Activated T-cell treated with anti-CD3 and anti-CD28 coated beads, Interleukin-2, amount 50 U/mL, for 72 hours (primary cell): ENCODE results near the gene PTGS2. TPM values are rescaled to one million over a fixed set of nuclear protein-coding genes. Genes with fewer than 3 reads are reported as not detected.
"Not testable (repeated sequence)": the region's sequence is repeated elsewhere in the genome, so short reads cannot be mapped to it uniquely, and the experiment has no call there.

Experiments used
- ATAC-seq, 2 donors: fragments of 150-1000 bp; cut with Tn5 transposase; replicated peaks in 1 of 2; 2 replicates each; pipeline ENCODE4 v1.10.0; 2021; ENCODE audit warnings: moderate library complexity in 2 of 2, mild to moderate bottlenecking in 1 of 2
- DNase-seq, 2 donors: peaks; one replicate each; pipeline ENCODE4 v3.0.0; 2021 to 2022; ENCODE audit warnings: mixed read lengths in 1 of 2
- H3K27ac Mint-ChIP-seq: one replicate; pipeline ENCODE4 v1.8.0; 2022; ENCODE audit warnings: mild to moderate bottlenecking, moderate library complexity, mixed read lengths
- H3K27me3 Mint-ChIP-seq: one replicate; pipeline ENCODE4 v1.8.0; 2022; ENCODE audit warnings: low read depth, mixed read lengths
- H3K36me3 Mint-ChIP-seq, 2 donors: one replicate each; pipeline ENCODE4 v1.8.0; 2022; ENCODE audit warnings: mixed read lengths in 2 of 2, mild to moderate bottlenecking in 1 of 2; ENCODE audit not compliant: insufficient read depth in 2 of 2
- H3K4me1 Mint-ChIP-seq: one replicate; pipeline ENCODE4 v1.8.0; 2022; ENCODE audit warnings: low read depth, mixed read lengths
- H3K4me3 Mint-ChIP-seq, 2 donors: one replicate each; pipeline ENCODE4 v1.8.0; 2022; ENCODE audit warnings: mild to moderate bottlenecking in 2 of 2, mixed read lengths in 2 of 2, moderate library complexity in 2 of 2
- H3K9me3 Mint-ChIP-seq, 2 donors: one replicate each; pipeline ENCODE4 v1.8.0; 2022; ENCODE audit warnings: mixed read lengths in 2 of 2
- total RNA-seq, 2 donors: library from RNA; stranded (reverse); gene quantifications; one replicate each; pipeline ENCODE4 v1.2.3, GENCODE V29; 2022

PTGS2 gene
- total RNA-seq, 2 donors from 2014 or later: 10.9 to 32.4 TPM

DNA sequence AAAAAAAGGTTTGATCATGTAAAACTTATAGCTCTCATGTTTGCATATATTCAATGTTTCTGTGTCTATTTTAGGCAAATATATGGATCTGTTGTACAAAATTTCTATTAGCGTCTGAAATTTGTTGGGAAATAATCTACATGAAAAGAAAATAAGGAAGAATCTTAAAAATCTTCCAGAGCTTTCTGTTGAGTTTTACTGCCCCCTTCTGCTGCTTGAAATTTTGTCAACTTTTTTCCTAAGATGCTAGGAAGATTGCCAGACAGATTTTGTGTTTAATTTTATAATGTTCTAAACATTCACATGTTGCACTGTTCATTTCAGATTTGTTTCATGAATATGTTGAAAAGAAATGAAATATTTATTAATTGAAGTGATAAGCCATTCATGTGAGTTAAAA lies 2.5 kb upstream of the PTGS2 start:
- peaks cover 2% of the 10 kb centered on the region in 2 donors for H3K36me3 Mint-ChIP-seq
- peaks cover 0 to 2% of the 10 kb centered on the region in 2 donors for H3K9me3 Mint-ChIP-seq
- no peak overlapping the region for H3K4me3 Mint-ChIP-seq
- no peak overlapping the region for H3K27ac Mint-ChIP-seq
- DNase-seq: no peak
- no peak for ATAC-seq
- H3K4me1 Mint-ChIP-seq: peaks cover 22% of the 10 kb centered on the region
- peaks cover 74% of the 10 kb centered on the region for H3K27me3 Mint-ChIP-seq

DNA sequence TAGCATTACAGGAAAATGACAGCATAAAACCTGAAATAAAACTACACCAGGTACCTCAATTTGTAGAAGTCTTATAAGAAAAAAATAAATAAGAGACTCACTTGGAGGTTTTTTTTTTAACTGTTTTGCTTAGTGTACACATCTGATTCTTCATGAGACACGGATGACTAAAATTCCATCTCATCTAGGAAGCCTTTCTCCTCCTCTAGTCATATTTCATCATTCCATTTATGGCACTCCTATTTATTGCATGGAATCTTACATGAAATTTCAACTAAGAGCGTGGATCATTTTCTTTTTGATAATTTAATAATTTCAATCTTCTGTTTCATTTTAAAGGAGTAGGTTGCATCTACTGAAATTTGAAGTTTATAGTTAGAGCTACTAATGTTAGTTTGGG lies 1.6 kb upstream of the PTGS2 start:
- DNase-seq: no peak
- ATAC-seq: no peak
- Mint-ChIP-seq H3K36me3 (peaks cover 2% of the 10 kb centered on the region in 2 donors), H3K27ac (no peak overlapping the region), H3K4me3 (peak overlapping the region in 1 of 2 donors; percentile 11), H3K4me1 (peaks cover 22% of the 10 kb centered on the region), H3K9me3 (no peaks in the 10 kb centered on the region), H3K27me3 (peaks cover 69% of the 10 kb centered on the region)

DNA sequence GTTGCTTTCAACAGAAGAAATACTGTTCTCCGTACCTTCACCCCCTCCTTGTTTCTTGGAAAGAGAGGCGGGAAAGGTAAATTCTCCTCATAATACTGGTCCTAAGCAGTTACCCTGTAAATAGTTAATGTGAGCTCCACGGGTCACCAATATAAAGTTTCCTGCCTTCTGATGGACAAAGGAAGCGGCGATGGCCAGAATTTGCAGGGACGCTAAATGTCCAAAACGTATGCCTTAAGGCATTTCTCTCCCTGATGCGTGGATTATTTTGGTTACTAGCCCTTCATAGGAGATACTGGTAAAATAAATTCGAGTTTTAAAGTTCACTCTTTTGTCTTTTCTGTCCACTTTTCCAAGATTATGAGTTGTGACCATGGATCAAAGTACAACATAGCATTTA lies 898 bp upstream of the PTGS2 start:
- peak overlapping the region; percentile 27 for H3K27ac Mint-ChIP-seq
- H3K36me3 Mint-ChIP-seq: peaks cover 2% of the 10 kb centered on the region in 2 donors
- peaks cover 22% of the 10 kb centered on the region for H3K4me1 Mint-ChIP-seq
- peak overlapping the region; percentile 85 to 92 for H3K4me3 Mint-ChIP-seq
- peaks cover 69% of the 10 kb centered on the region for H3K27me3 Mint-ChIP-seq
- no peak for ATAC-seq
- no peak for DNase-seq
- H3K9me3 Mint-ChIP-seq: no peaks in the 10 kb centered on the region

DNA sequence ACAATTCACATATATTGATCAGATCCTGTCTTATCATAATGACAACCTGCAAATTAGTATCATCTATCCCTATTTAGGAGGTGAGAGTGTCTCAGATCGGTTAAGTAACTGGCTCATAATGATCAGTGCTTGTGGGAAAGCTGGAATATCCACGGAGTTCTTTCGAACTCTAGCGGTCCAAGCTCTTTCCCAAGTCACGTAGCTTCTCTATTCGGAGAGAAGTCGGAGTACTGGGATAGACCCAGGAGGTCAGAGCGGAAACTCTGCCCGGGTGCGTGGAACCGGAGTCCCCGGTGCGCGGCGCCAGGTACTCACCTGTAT lies 339 bp downstream of the PTGS2 start:
- DNase-seq (no peak), ATAC-seq (no peak)
- no peaks in the 10 kb centered on the region for H3K9me3 Mint-ChIP-seq
- peak overlapping the region; percentile 85 to 92 for H3K4me3 Mint-ChIP-seq
- H3K27ac Mint-ChIP-seq: peak overlapping the region; percentile 68
- H3K4me1 Mint-ChIP-seq: peaks cover 22% of the 10 kb centered on the region
- H3K36me3 Mint-ChIP-seq: peaks cover 0 to 2% of the 10 kb centered on the region in 2 donors
- peaks cover 66% of the 10 kb centered on the region for H3K27me3 Mint-ChIP-seq

DNA sequence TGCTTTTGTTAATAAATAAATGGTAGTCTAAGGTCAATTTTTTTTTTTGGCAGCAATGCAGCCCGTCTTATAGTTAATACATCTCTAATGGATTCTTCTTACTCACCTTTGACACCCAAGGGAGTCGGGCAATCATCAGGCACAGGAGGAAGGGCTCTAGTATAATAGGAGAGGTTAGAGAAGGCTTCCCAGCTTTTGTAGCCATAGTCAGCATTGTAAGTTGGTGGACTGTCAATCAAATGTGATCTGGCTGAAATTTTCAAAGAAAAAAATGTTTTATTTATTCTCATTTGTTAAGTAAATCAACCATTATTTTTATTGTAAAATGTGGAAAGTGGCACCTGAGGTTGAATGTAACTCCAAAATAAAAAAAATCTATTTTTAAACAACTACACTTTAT lies 2.1 kb downstream of the PTGS2 start:
- peaks cover 52% of the 10 kb centered on the region for H3K27me3 Mint-ChIP-seq
- ATAC-seq: no peak

DNA sequence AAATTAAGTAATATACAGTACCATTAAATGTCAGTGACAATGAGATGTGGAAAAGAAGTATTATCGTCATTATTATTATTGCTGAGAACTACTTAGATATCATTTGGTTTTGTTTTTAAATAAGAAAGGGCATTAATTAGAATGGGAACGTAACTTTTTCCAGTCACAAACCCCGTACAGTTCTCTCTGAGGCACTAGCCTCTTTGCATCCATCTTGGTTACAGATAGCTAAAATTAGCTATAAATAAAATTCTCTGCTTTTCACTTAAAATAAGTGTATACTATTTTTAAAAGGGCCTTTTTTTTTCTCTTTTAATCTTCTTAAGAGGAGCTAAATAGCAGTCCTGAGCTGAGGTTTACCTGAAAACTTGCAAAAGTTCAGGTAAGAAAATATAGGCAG lies 7.6 kb downstream of the PTGS2 start:
- Mint-ChIP-seq H3K27ac (no peak overlapping the region), H3K9me3 (peaks cover 0 to 7% of the 10 kb centered on the region in 2 donors), H3K36me3 (no peaks in the 10 kb centered on the region), H3K27me3 (peaks cover 19% of the 10 kb centered on the region), H3K4me1 (no peaks in the 10 kb centered on the region), H3K4me3 (no peak overlapping the region)
- no peak for ATAC-seq
- DNase-seq: no peak

More for the DNA sequence above, 2.1 kb downstream of the PTGS2 start:
- no peaks in the 10 kb centered on the region for H3K9me3 Mint-ChIP-seq
- no peak overlapping the region for H3K27ac Mint-ChIP-seq
- H3K36me3 Mint-ChIP-seq: peaks cover 0 to 2% of the 10 kb centered on the region in 2 donors
- H3K4me1 Mint-ChIP-seq: peaks cover 17% of the 10 kb centered on the region
- H3K4me3 Mint-ChIP-seq: peak overlapping the region in 1 of 2 donors; percentile 21
- DNase-seq: no peak

DNA sequence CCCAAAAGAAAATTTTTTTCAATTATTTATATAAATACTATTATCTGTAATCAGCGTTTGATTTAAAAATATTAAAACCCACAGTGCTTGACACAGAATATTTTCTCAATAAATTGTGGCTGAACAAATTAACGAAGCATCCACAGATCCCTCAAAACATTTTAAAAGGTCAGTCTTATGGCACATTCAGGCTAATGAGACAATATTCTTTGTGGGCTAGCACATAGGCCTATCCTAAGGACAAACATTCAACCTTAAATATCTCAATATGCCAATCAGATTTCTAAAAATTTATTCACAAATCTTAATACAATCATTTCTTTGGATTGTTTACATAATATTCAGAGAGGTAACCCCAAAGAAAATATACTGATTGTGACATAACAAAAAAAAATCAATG lies 8.1 kb downstream of the PTGS2 start:
- H3K4me3 Mint-ChIP-seq: no peak overlapping the region
- peaks cover 0 to 7% of the 10 kb centered on the region in 2 donors for H3K9me3 Mint-ChIP-seq
- ATAC-seq (no peak), DNase-seq (no peak)
- no peaks in the 10 kb centered on the region for H3K36me3 Mint-ChIP-seq
- H3K4me1 Mint-ChIP-seq: no peaks in the 10 kb centered on the region
- no peak overlapping the region for H3K27ac Mint-ChIP-seq
- H3K27me3 Mint-ChIP-seq: peaks cover 20% of the 10 kb centered on the region

DNA sequence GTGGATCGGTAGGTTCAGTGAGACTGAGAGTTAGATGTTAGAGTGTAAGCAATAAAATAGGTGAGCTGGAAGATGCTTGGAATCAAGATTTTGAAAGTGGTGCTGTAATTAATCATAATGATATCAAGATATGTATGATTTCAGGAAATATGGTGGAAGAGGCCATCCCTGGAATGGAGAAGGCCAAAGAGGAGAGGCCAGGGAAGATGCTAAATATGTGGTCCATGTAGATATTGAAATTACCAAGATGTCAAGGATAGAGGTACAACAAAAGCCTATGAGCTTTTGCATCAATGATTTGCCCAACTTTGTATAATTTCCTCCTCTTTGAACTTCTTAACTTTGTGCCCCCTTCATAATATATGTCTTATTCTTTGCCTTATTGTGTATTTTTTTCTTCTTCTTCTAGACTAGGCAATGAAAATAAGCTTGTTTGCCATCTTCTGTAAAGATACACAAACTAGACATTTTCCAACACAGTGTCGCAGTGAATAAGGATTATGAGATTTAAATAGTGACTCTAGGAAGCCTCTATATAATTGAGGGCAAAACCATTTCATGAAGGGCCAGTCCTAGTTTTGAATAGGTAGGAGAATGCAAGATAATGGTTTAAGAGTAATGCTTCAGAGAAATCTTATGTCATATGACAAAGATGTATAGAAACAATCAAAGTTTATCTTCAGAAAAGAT lies 8.9 kb downstream of the PTGS2 start:
- Mint-ChIP-seq H3K36me3 (no peaks in the 10 kb centered on the region), H3K9me3 (peaks cover 0 to 7% of the 10 kb centered on the region in 2 donors), H3K4me3 (no peak overlapping the region), H3K27me3 (peaks cover 20% of the 10 kb centered on the region), H3K4me1 (no peaks in the 10 kb centered on the region), H3K27ac (no peak overlapping the region)
- ATAC-seq (no peak), DNase-seq (no peak)

DNA sequence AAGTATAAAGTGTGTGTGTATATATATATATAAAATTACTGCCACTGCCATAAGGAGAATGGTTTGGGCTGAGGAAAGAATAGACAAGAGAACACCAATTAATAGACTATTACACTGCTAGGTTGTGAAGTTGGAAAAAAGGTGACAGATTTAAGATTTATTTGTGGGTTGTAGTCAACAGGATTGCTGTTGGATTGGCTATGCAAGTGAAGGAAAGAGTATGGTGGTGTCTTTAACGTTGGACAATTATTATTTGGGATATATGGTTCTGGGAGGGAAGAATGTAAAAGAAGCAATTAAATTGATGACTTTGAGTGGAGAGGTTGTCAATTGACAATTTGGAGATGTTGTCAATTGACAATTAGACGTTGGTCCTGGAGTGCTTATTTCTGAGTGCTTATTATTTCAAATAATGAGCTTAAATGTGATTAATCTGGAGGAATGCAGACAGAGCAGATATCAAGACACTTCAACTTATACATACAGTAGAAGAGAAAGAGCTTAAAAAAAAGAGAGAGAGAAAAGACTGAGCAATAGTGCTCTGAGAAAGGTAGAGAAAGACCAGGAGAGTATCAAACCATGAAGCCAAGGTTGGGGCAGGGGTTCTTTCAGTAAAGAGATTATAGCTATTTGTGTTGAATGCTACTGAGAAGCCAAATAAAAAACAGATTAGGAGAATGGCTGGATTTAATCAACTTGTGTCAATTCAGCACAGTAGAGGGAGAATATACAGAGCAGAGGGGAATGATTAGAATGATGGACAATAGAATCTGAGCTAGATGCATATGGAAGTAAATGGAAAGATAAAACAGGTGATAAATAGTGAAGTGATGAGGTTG lies 9.7 kb downstream of the PTGS2 start:
- ATAC-seq (no peak), DNase-seq (no peak)
- no peak overlapping the region for H3K4me3 Mint-ChIP-seq
- H3K27ac Mint-ChIP-seq: no peak overlapping the region
- no peaks in the 10 kb centered on the region for H3K36me3 Mint-ChIP-seq
- peaks cover 20% of the 10 kb centered on the region for H3K27me3 Mint-ChIP-seq
- no peaks in the 10 kb centered on the region for H3K4me1 Mint-ChIP-seq
- peaks cover 0 to 7% of the 10 kb centered on the region in 2 donors for H3K9me3 Mint-ChIP-seq

DNA sequence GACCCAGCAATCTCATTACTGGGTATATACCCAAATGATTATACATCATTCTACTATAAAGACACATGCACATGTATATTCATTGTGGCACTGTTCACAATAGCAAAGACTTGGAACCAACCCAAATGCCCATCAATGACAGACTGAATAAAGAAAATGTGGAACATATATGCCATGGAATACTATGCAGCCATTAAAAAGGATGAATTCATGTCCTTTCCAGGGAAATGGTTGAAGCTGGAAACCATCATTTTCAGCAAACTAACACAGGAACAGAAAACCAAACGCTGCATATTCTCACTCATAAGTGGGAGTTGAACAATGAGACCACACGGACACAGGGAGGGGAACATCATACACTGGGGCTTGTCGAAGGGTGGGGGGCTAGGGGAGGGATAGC lies 10.4 kb downstream of the PTGS2 start:
- H3K27ac Mint-ChIP-seq, ATAC-seq, H3K4me3 Mint-ChIP-seq, H3K36me3 Mint-ChIP-seq, H3K9me3 Mint-ChIP-seq, DNase-seq, H3K4me1 Mint-ChIP-seq: not testable (repeated sequence)
- peaks cover 20% of the 10 kb centered on the region for H3K27me3 Mint-ChIP-seq

DNA sequence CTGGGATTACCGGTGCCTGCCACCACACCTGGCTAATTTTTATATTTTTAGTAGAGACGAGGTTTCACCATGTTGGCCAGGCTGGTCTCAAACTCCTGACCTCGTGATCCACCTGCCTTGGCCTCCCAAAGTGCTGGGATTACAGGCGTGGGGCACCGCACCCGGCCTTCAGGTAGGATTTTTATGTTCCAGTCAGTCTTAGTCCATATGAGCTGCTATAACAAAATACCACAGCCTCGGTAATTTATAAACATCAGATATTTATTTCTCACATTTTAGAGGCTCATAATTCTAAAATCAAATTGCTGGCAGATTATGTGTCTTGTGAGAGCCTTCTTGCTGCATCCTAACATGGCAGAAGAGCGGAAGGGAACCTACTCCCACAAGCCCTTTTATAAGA lies 16.0 kb downstream of the PTGS2 start:
- peaks cover 21% of the 10 kb centered on the region for H3K27me3 Mint-ChIP-seq
- not testable (repeated sequence) for H3K9me3 Mint-ChIP-seq, H3K27ac Mint-ChIP-seq, H3K36me3 Mint-ChIP-seq, H3K4me1 Mint-ChIP-seq, DNase-seq, H3K4me3 Mint-ChIP-seq, ATAC-seq

DNA sequence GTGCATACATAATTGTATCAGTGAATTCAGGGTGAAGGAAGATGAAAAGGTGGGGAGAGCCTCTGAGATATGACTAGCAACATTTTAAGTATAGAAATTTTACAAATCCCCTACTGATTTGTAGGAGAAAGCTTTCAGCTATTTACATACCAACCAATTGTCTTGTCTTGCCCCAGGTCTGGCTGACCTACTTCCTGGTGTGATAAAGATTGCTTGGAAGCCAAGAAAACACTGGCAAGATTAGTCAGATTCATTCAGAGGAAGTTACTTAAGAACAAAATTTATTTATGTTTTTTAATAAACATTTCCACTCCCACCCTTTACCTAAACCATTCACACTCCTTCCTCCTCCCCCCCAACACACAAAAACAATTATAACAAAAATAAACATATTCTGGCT lies 17.5 kb downstream of the PTGS2 start:
- H3K4me1 Mint-ChIP-seq: no peaks in the 10 kb centered on the region
- DNase-seq (no peak), ATAC-seq (no peak)
- H3K9me3 Mint-ChIP-seq: peaks cover 2 to 4% of the 10 kb centered on the region in 2 donors
- H3K27me3 Mint-ChIP-seq: peaks cover 8% of the 10 kb centered on the region
- H3K36me3 Mint-ChIP-seq: peaks cover 0 to 3% of the 10 kb centered on the region in 2 donors
- H3K4me3 Mint-ChIP-seq: no peak overlapping the region
- H3K27ac Mint-ChIP-seq: no peak overlapping the region

DNA sequence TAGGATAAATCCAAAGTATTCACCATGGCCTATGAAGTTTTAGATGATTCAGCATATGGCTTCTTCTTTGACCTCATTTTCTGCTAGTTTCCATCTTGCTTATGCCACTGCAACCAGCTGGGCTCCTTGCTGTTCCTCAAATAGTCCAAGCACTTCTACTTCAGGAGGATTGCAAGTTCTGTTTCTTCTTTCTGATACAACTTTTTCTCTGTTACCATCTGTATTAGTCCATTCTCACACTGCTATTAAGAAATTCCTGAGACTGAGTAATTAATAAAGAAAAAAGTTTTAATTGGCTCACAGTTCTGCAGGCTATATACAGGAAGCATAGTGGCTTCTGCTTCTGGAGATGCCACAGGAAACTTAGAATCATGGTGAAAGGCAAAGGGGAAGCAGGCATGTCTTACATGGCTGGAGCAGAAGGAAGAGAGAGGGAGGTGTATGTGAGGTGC lies 20.3 kb downstream of the PTGS2 start:
- H3K27me3 Mint-ChIP-seq: peaks cover 5% of the 10 kb centered on the region
- peaks cover 2 to 4% of the 10 kb centered on the region in 2 donors for H3K9me3 Mint-ChIP-seq
- ATAC-seq: no peak
- H3K4me1 Mint-ChIP-seq: no peaks in the 10 kb centered on the region
- H3K27ac Mint-ChIP-seq: no peak overlapping the region
- no peak overlapping the region for H3K4me3 Mint-ChIP-seq
- DNase-seq: no peak
- H3K36me3 Mint-ChIP-seq: peaks cover 0 to 3% of the 10 kb centered on the region in 2 donors
